Prostate gland (tissue), 2 donors: ENCODE results near the gene GP9. TPM values are rescaled to one million over a fixed set of nuclear protein-coding genes. Genes with fewer than 3 reads are reported as not detected.

Experiments
- DNase-seq: peaks from one replicate; pipeline ENCODE4 v3.0.0-alpha.2; 2019; ENCODE audit warnings: low spot score
- H3K27ac ChIP-seq, 2 donors: fragments of 200-600 bp; sonication (generic); 2 replicates each; pipeline ENCODE4 v1.5.1; 2017 to 2019
- H3K27me3 ChIP-seq: fragments of 200-600 bp; sonication (generic); replicated peaks from 2 replicates; pipeline ENCODE4 v1.5.1; 2019; ENCODE audit not compliant: insufficient read depth
- H3K36me3 ChIP-seq, 2 donors: fragments of 200-600 bp; sonication (generic); 1 replicate in 1 of 2; 2 replicates in 1 of 2; pipeline versions ENCODE4 v1.5.1 to v1.8.1; 2017 to 2019
- H3K4me1 ChIP-seq: fragments of 200-600 bp; sonication (generic); replicated peaks from 2 replicates; pipeline ENCODE4 v1.5.1; 2019
- H3K4me3 ChIP-seq, 2 donors: fragments of 200-600 bp; sonication (generic); 2 replicates each; pipeline ENCODE4 v1.5.1; 2017 to 2019
- H3K9me3 ChIP-seq: fragments of 200-600 bp; sonication (generic); 2 replicates; pipeline ENCODE4 v1.5.1; 2017
- POLR2A ChIP-seq: fragments of 450-650 bp; IDR thresholded peaks from one replicate; pipeline ENCODE4 v1.6.1; 2016; ENCODE audit warnings: antibody characterized with exemption, mild to moderate bottlenecking
- POLR2AphosphoS5 ChIP-seq: sonication (generic); formaldehyde crosslinking; IDR thresholded peaks from one replicate; pipeline ENCODE4 v1.6.1; 2017; ENCODE audit warnings: antibody characterized with exemption
- WGBS: methylation state at CpG from one replicate; pipeline ENCODE4 v1.1.5; 2018; 5-methylcytosine and 5-hydroxymethylcytosine counted together
- intact Hi-C: fragments of 100-400 bp; cut with DNase I; formaldehyde crosslinking; loops from one replicate; pipeline ENCODE4 v1.14.2; 2022
- total RNA-seq, 2 donors: library from RNA; depleted of rRNA; stranded (reverse); fragments of >200 nt; gene quantifications; one replicate each; pipeline ENCODE4 v1.1.0, GENCODE V29; 2016
- TF ChIP-seq, protein P1 (sequence below), 4 experiments: fragments of 200-600 bp in 2 of 4; fragments of 450-650 bp in 2 of 4; sonication (generic) in 2 of 4; IDR thresholded peaks; 1 replicate in 3 of 4; 2 replicates in 1 of 4; pipeline ENCODE4 v1.5.1; 2016 to 2019; ENCODE audit warnings: antibody characterized with exemption in 4 of 4, mild to moderate bottlenecking in 2 of 4, moderate library complexity in 2 of 4

The GP9 gene
- total RNA-seq, 2 donors from 2014 or later: not detected

DNA sequence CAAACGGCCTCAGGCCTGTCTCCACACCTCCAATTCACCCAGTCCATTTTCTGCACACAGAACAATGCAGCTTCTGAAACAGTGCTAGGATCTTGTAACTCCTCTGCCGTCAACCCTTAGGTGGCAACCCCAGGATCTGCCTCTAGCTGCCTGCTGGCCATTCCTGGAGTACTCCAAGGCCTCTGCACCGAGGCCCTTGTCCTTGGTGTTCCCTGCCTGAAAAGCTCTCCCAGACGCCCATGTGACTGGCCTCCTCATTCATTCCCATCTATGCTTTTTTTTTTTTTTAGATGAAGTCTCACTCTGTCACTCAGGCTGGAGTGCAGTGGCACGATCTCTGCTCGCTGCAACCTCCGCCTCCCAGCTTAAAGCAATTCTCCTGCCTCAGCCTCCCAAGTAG lies 42.7 kb downstream of the GP9 start:
- DNase-seq: no peak
- WGBS: 83% methylated on average over 7 of the region's 7 CpGs
- intact Hi-C loops: no loop called here
- H3K4me1 ChIP-seq: no peaks in the 10 kb centered on the region
- H3K4me3 ChIP-seq: no peak overlapping the region
- TF ChIP-seq, protein P1, sequence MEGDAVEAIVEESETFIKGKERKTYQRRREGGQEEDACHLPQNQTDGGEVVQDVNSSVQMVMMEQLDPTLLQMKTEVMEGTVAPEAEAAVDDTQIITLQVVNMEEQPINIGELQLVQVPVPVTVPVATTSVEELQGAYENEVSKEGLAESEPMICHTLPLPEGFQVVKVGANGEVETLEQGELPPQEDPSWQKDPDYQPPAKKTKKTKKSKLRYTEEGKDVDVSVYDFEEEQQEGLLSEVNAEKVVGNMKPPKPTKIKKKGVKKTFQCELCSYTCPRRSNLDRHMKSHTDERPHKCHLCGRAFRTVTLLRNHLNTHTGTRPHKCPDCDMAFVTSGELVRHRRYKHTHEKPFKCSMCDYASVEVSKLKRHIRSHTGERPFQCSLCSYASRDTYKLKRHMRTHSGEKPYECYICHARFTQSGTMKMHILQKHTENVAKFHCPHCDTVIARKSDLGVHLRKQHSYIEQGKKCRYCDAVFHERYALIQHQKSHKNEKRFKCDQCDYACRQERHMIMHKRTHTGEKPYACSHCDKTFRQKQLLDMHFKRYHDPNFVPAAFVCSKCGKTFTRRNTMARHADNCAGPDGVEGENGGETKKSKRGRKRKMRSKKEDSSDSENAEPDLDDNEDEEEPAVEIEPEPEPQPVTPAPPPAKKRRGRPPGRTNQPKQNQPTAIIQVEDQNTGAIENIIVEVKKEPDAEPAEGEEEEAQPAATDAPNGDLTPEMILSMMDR (IDR thresholded peaks at IDR 0.05): no peak
- TF ChIP-seq POLR2A (no peak), POLR2AphosphoS5 (no peak)
- no peak overlapping the region for H3K27ac ChIP-seq
- H3K27me3 ChIP-seq: no peaks in the 10 kb centered on the region
- no peaks in the 10 kb centered on the region for H3K36me3 ChIP-seq
- no peaks in the 10 kb centered on the region for H3K9me3 ChIP-seq

DNA sequence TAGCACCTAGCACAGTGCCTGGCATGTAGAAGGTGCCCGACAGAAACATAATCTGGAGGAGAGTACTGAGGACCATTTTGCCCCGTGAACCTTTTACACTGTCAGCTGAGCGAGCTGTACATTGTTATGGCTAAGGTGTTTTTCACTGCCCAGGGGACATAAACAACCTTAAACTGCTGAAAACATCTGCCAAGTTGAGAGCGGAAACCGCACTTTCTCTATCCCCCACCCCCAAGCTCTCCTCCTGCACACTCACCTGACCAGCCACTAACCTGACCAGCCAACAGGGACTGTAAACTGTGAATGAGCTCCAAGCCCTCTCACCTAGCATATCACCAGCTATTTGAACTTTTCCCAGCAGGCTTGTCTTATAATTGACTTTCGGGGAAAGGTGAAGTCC lies 43.5 kb downstream of the GP9 start:
- no peak overlapping the region for H3K27ac ChIP-seq
- TF ChIP-seq, protein P1 (IDR thresholded peaks at IDR 0.05): no peak
- no peak for TF ChIP-seq POLR2AphosphoS5
- TF ChIP-seq POLR2A: no peak
- 97% methylated on average over 6 of the region's 6 CpGs for WGBS
- no peaks in the 10 kb centered on the region for H3K36me3 ChIP-seq
- H3K4me1 ChIP-seq: no peaks in the 10 kb centered on the region
- intact Hi-C loops: no loop called here
- no peaks in the 10 kb centered on the region for H3K9me3 ChIP-seq
- no peak overlapping the region for H3K4me3 ChIP-seq
- H3K27me3 ChIP-seq: no peaks in the 10 kb centered on the region
- DNase-seq: no peak

DNA sequence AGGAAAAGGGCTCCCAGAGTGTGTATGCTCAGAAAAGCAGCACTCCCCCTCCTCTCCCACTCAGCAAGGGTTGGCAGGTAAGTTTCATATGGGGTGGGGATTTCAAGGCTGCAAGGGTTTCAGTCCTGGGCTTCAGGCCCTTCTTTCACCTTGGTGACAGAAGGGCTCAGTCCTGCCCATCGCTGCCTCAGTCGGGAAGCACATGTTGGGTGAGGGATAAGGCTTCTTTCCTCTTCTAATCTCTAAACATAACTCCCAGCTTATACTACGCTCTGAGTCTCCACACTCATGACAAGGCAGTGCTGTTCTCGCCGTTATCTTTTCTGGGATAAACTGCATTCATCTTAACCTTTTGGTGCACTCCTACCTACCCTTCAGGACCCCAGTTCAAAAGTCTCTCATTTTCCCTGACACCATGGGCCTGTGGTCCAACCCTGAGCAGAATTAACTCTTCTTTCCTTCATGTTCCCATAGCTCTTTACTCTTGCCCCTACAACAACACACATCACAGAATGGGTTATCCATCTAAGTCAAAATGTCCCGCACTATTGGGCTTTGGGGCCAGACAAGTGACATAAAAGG lies 44.0 kb downstream of the GP9 start:
- no peak overlapping the region for H3K27ac ChIP-seq
- 90% methylated on average over 6 of the region's 6 CpGs for WGBS
- TF ChIP-seq, protein P1 (IDR thresholded peaks at IDR 0.05): no peak
- TF ChIP-seq POLR2A: no peak
- TF ChIP-seq POLR2AphosphoS5: no peak
- H3K4me1 ChIP-seq: no peaks in the 10 kb centered on the region
- DNase-seq: no peak
- no peak overlapping the region for H3K4me3 ChIP-seq
- no peaks in the 10 kb centered on the region for H3K36me3 ChIP-seq
- no peaks in the 10 kb centered on the region for H3K9me3 ChIP-seq
- intact Hi-C loops: no loop called here
- H3K27me3 ChIP-seq: no peaks in the 10 kb centered on the region

DNA sequence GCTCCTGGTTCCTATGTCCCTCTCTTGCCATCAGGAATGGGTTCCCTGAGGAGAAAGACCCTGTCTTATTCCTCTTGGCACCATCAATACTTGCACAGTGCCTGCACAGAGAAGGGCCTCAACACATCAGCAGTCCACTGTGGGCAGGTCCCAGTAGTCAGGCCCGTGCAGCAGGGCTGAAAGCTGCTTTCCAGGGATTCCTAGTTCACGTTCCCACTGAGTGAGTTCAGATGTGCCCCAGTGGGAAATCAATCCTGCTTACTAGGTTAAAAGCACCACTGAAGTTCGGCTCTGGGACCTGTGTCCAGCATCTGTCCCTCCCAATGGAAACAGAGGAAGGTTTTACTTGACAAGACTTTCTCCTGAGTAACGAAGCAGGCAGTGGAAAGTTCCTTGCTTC lies 45.3 kb downstream of the GP9 start:
- H3K36me3 ChIP-seq: no peaks in the 10 kb centered on the region
- H3K4me1 ChIP-seq: no peaks in the 10 kb centered on the region
- no peaks in the 10 kb centered on the region for H3K9me3 ChIP-seq
- no peak overlapping the region for H3K27ac ChIP-seq
- intact Hi-C loops: no loop called here
- 81% methylated on average over 4 of the region's 4 CpGs for WGBS
- H3K27me3 ChIP-seq: no peaks in the 10 kb centered on the region
- DNase-seq: no peak
- no peak for TF ChIP-seq POLR2AphosphoS5
- TF ChIP-seq, protein P1 (IDR thresholded peaks at IDR 0.05): no peak
- no peak for TF ChIP-seq POLR2A
- H3K4me3 ChIP-seq: no peak overlapping the region

DNA sequence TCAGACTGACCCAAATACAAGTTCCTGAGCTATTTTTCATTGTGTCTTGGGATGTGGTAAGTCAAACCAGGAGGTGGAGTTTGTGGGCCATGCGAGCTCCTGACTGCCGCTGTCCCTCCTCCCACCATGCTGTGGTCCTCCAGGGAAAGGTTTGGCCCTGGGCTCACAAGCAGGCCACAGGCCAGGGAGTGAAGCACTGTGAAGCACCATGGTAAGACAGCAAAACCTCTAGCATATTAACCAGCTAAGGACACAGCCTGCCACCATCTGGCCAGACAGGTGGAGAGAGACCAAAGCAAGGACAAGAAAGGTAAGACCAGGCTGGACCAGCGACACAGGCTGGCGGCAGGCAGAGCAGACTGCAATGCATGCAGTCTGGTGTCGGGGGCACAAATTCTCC lies 45.7 kb downstream of the GP9 start:
- DNase-seq: no peak
- Histone ChIP-seq H3K4me1 (no peaks in the 10 kb centered on the region), H3K36me3 (no peaks in the 10 kb centered on the region), H3K9me3 (no peaks in the 10 kb centered on the region), H3K4me3 (no peak overlapping the region), H3K27ac (no peak overlapping the region), H3K27me3 (no peaks in the 10 kb centered on the region)
- TF ChIP-seq, protein P1 (IDR thresholded peaks at IDR 0.05): no peak
- no peak for TF ChIP-seq POLR2A
- no peak for TF ChIP-seq POLR2AphosphoS5
- intact Hi-C loops: no loop called here
- 78% methylated on average over 5 of the region's 5 CpGs for WGBS
